CD4-positive, alpha-beta T cell treated with Interleukin-12 subunit alpha and Interleukin-12 subunit beta, for 1 hour (primary cell): ENCODE results near the gene CHST14.

Experiments used
- DNase-seq: peaks from one replicate; pipeline ENCODE4 v3.0.0-alpha.2; 2020

CHST14 gene

GRCh38 chr15:40464595-40465185 lies 6.1 kb upstream of the CHST14 start:
- no peak for DNase-seq

- DNase-seq: no peak
Measured at GRCh38 chr15:40465939-40466338, 4.8 kb upstream of the CHST14 start.

GRCh38 chr15:40466426-40467260 lies 4.1 kb upstream of the CHST14 start:
- no peak for DNase-seq

- no peak for DNase-seq
Measured at GRCh38 chr15:40467261-40467615, 3.5 kb upstream of the CHST14 start.

GRCh38 chr15:40468898-40469331 lies 1.9 kb upstream of the CHST14 start:
- DNase-seq: no peak

- DNase-seq: no peak
Measured at GRCh38 chr15:40469776-40470390, 901 bp upstream of the CHST14 start.

- peak; percentile 19 for DNase-seq
Measured at GRCh38 chr15:40471105-40471807, 472 bp downstream of the CHST14 start.

GRCh38 chr15:40471808-40472150 lies 995 bp downstream of the CHST14 start:
- DNase-seq: peak; percentile 14

- no peak for DNase-seq
Measured at GRCh38 chr15:40472171-40472727, 1.5 kb downstream of the CHST14 start.

GRCh38 chr15:40474581-40474980 lies 3.8 kb downstream of the CHST14 start:
- DNase-seq: no peak

GRCh38 chr15:40477642-40478327 lies 7.0 kb downstream of the CHST14 start:
- DNase-seq: no peak

GRCh38 chr15:40479024-40479423 lies 8.2 kb downstream of the CHST14 start:
- no peak for DNase-seq

GRCh38 chr15:40481341-40482074 lies 10.7 kb downstream of the CHST14 start:
- no peak for DNase-seq

- no peak for DNase-seq
Measured at GRCh38 chr15:40483919-40484318, 13.1 kb downstream of the CHST14 start.

- no peak for DNase-seq
Measured at GRCh38 chr15:40486066-40486770, 15.4 kb downstream of the CHST14 start.

GRCh38 chr15:40487816-40488682 lies 17.3 kb downstream of the CHST14 start:
- no peak for DNase-seq

- no peak for DNase-seq
Measured at GRCh38 chr15:40489274-40490175, 18.7 kb downstream of the CHST14 start.

GRCh38 chr15:40493089-40493840 lies 22.5 kb downstream of the CHST14 start:
- peak; percentile 55 for DNase-seq
